ENCODE measurements around the gene NSFL1C. TPM values are rescaled to one million over a fixed set of nuclear protein-coding genes. Genes with fewer than 3 reads are reported as not detected.
"Not testable (repeated sequence)": the region's sequence is repeated elsewhere in the genome, so short reads cannot be mapped to it uniquely, and the experiment has no call there.

The NSFL1C gene
- total RNA-seq, 1 donor = 22.0 TPM

DNA sequence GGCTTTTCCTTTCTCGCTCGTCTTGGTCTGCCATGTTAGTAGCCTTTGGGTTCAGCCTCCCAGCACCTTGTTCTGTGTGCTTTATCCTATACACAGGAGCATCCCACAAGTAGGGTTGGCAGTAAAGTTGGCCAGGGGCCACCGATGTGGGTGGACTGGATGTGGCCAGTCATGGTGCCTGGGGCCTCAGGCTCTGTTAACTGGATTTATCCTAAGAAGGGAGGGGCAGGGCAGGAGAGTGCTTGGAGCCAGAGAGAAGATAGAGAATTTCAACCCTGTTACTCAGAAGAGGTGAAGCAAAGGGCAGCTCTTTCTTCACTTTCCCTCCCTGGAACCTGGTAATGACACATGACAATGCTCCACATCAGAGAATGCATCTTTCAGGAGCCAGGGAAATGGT lies 38.7 kb upstream of the NSFL1C start:
- no peak for DNase-seq (ENCODE audit: low read depth)
- no peak overlapping the region for H3K4me3 ChIP-seq (ENCODE audit: low read depth, low read length)
- TF ChIP-seq, protein P1, sequence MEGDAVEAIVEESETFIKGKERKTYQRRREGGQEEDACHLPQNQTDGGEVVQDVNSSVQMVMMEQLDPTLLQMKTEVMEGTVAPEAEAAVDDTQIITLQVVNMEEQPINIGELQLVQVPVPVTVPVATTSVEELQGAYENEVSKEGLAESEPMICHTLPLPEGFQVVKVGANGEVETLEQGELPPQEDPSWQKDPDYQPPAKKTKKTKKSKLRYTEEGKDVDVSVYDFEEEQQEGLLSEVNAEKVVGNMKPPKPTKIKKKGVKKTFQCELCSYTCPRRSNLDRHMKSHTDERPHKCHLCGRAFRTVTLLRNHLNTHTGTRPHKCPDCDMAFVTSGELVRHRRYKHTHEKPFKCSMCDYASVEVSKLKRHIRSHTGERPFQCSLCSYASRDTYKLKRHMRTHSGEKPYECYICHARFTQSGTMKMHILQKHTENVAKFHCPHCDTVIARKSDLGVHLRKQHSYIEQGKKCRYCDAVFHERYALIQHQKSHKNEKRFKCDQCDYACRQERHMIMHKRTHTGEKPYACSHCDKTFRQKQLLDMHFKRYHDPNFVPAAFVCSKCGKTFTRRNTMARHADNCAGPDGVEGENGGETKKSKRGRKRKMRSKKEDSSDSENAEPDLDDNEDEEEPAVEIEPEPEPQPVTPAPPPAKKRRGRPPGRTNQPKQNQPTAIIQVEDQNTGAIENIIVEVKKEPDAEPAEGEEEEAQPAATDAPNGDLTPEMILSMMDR (IDR thresholded peaks at IDR 0.05; ENCODE audit: insufficient read depth, low read depth, low read length) = no peak

DNA sequence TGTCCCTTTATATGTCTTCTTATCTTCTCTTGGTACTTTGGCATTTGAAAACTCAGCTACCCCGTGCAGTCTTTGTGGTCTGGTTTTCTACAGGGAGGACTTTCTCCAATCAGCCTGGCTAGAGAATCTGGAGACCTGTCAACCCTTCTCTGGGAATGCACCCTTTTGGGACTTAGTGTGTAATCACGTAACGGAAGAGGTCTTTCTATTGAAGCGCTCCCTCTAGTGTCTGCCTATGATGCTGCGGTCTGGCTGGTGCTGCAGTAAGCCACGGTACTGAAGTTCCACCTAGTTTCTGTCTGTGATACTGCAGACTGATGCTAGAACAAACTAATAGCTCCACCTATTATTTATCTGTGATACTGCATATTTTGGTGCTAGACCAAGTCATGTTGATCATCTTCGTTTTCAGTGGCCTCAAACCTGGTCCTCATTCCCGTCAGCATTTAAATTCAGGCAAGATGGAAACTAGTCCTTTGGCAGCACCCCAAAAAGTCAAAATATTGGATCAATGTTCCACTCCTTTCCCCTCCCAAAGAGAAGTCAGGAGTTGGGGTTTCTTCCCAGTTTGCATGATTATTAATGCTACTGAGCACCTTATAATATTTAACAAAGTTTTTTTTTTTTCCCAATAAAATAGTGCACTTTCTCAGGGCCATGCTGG lies 37.0 kb upstream of the NSFL1C start:
- TF ChIP-seq, protein P1 (IDR thresholded peaks at IDR 0.05; ENCODE audit: insufficient read depth, low read depth, low read length) = peak; percentile 100
- DNase-seq (ENCODE audit: low read depth) = peak; percentile 89
- H3K4me3 ChIP-seq (ENCODE audit: low read depth, low read length) = no peak overlapping the region

DNA sequence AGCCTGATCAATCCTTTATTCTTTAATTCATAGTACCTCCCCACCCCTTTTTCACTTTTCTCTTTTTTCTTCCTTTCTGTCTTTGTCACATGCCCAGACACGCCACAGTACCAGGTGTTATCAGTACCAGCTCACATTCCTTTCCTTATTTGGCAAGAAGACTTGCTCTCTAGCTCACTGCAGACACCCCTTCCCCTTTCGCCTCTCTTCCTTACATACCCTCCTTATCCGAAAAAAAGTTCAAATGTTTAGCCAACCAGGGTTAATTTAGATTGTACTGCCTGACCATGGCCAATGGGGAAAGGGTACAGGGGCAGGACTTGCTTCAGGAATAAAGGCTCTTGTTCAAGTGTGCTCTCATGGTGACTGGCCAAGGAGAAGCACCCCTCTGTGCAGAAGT lies 33.8 kb upstream of the NSFL1C start:
- no peak for DNase-seq (ENCODE audit: low read depth)
- no peak overlapping the region for H3K4me3 ChIP-seq (ENCODE audit: low read depth, low read length)
- TF ChIP-seq, protein P1 (IDR thresholded peaks at IDR 0.05; ENCODE audit: insufficient read depth, low read depth, low read length) = no peak

DNA sequence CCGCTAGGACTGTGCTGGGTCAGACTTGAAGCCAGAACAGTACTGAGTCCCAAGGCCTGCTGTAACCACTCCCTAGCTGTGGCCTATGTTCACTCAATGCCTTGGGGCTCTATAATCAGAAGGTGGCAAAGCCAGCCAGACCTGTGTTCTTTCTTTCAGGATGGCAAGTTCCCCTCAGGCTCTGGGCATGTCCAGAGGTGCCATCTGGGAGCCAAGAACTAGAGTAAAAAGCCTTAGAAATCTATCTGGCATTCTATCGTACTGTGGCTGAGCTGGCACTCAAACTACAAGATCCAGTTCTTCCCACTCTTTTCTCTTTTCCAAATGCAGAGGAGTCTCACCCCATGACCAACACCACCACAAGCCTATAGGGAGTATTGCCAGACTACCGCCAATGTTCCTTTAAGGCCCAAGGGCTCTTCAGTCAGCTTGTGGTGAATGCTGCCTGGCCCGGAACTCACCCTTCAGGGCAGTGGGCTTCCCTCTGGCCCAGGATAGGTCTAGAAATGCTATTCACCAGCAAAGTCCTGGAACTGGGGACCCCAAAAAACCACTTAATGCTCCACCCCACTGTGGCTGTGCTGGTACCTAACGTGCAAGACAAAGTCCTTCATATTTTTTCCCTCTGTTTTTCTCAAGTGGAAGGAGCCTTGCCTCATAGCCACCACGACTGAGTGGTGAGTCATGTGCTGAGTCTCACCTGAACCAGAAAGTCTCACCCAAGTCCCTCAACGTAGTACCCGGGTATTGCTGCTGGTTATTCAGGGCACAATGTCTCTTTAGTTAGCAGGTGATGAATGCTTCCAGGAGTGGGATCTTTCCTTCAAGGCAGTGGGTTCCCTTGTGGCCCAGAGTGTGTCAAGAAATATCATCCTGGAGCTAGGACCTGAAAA lies 33.1 kb upstream of the NSFL1C start:
- H3K4me3 ChIP-seq (ENCODE audit: low read depth, low read length) = no peak overlapping the region
- TF ChIP-seq, protein P1 (IDR thresholded peaks at IDR 0.05; ENCODE audit: insufficient read depth, low read depth, low read length) = no peak
- DNase-seq (ENCODE audit: low read depth) = no peak

DNA sequence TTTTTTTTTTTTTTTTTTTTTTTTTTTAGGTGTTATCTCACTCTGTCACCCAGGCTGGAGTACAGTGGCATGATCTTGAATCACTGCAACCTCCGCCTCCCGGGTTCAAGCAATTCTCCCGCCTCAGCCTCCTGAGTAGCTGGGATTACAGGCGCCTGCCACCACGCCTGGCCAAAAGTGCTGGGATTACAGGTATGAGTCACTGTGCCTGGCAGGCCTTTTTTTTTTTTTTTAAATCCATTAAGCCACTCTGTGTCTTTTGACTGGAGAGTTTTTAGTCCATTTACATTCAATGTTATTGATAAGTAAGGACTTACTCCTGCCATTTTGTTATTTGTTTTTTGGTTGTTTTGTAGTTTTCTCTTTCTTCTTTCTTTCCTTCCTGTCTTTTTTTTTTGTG lies 30.7 kb upstream of the NSFL1C start:
- not testable (repeated sequence) for H3K4me3 ChIP-seq (ENCODE audit: low read depth, low read length); DNase-seq (ENCODE audit: low read depth)

DNA sequence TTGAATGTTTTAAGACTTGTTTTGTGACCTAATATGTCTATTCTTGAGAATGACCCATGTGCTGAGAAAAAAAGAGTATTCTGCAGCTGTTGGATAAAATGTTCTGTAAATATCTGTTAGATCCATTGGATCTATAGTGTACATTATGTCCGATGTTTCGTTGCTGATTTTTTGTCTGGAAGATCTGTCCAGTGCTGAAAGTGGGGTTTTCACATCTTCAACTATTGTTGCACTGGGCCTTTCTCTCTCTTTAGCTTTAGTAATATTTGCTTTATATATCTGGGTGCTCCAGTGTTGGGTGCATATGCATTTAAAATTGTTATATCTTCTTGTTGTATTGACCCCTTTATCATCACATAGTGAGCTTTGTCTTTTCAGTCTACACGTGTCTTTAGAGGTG lies 30.3 kb upstream of the NSFL1C start:
- DNase-seq (ENCODE audit: low read depth) = no peak
- no peak overlapping the region for H3K4me3 ChIP-seq (ENCODE audit: low read depth, low read length)
- TF ChIP-seq, protein P1 (IDR thresholded peaks at IDR 0.05; ENCODE audit: insufficient read depth, low read depth, low read length) = no peak

DNA sequence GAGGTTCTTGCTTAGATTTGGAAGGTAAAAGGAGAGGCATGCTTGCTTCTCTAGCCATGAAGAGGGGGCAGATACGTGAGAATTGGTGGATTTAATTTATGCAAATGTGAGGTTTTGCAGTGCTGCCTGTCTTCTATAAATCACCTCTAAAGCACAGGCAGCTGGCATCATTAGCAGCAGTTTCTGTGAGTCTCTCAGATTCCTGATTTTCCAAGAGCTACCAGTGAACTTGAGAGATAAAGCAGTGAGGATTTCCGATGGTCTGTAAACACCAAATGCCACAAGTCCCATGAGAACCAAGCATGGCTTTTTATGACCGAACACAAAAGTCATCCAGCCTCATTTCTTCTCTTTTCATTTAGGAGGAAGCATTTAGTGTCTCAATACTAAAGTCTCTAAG lies 27.8 kb upstream of the NSFL1C start:
- DNase-seq (ENCODE audit: low read depth) = no peak
- TF ChIP-seq, protein P1 (IDR thresholded peaks at IDR 0.05; ENCODE audit: insufficient read depth, low read depth, low read length) = no peak
- no peak overlapping the region for H3K4me3 ChIP-seq (ENCODE audit: low read depth, low read length)

Data from fibroblast of villous mesenchyme (primary cell).